Mesendoderm (in vitro differentiated cells): Measurements from ENCODE around the gene MESP2.
"Not testable (repeated sequence)": the region's sequence is repeated elsewhere in the genome, so short reads cannot be mapped to it uniquely, and the experiment has no call there.

ENCODE experiments used
- DNase-seq: peaks from one replicate; pipeline ENCODE4 v3.0.0; 2013
- H2AK5ac ChIP-seq: 2 replicates; pipeline ENCODE4 v1.6.1; 2013; ENCODE audit warnings: low read length, inconsistent platforms
- H2BK120ac ChIP-seq: 2 replicates; pipeline ENCODE4 v1.6.1; 2013; ENCODE audit warnings: low read depth, mild to moderate bottlenecking, low read length, moderate library complexity, mixed read lengths
- H2BK15ac ChIP-seq: replicated peaks from 2 replicates; pipeline ENCODE4 v1.6.1; 2013; ENCODE audit warnings: low read depth, mild to moderate bottlenecking, moderate library complexity
- H2BK5ac ChIP-seq: 2 replicates; pipeline ENCODE4 v1.6.1; 2013; ENCODE audit warnings: low read length, inconsistent platforms
- H3K18ac ChIP-seq: 2 replicates; pipeline ENCODE4 v1.6.1; 2013; ENCODE audit warnings: mild to moderate bottlenecking, low read length, mixed read lengths
- H3K23ac ChIP-seq: one replicate; pipeline ENCODE4 v1.6.1; 2013; ENCODE audit warnings: low read length
- H3K27ac ChIP-seq: 2 replicates; pipeline ENCODE4 v1.5.1; 2013; ENCODE audit warnings: low read depth, mild to moderate bottlenecking, inconsistent platforms, low read length, moderate library complexity
- H3K27me3 ChIP-seq: 2 replicates; pipeline ENCODE4 v1.6.1; 2013; ENCODE audit warnings: low read length, control low read depth, mild to moderate bottlenecking, inconsistent platforms; ENCODE audit not compliant: insufficient read depth, poor library complexity
- H3K36me3 ChIP-seq: 2 replicates; pipeline ENCODE4 v1.6.1; 2013; ENCODE audit warnings: low read length, inconsistent platforms; ENCODE audit not compliant: control insufficient read depth, insufficient read depth
- H3K4ac ChIP-seq: one replicate; pipeline ENCODE4 v1.6.1; 2013; ENCODE audit warnings: low read depth, mild to moderate bottlenecking, low read length, moderate library complexity
- H3K4me1 ChIP-seq: 2 replicates; pipeline ENCODE4 v1.6.1; 2013; ENCODE audit warnings: low read depth, low read length, inconsistent platforms; ENCODE audit not compliant: control insufficient read depth
- H3K4me2 ChIP-seq: 2 replicates; pipeline ENCODE4 v1.6.1; 2013; ENCODE audit warnings: low read length
- H3K4me3 ChIP-seq: 2 replicates; pipeline ENCODE4 v1.5.1; 2013; ENCODE audit warnings: mild to moderate bottlenecking, low read length
- H3K56ac ChIP-seq: one replicate; pipeline ENCODE4 v1.6.1; 2013; ENCODE audit warnings: low read length
- H3K79me1 ChIP-seq: 2 replicates; pipeline ENCODE4 v1.6.1; 2013; ENCODE audit warnings: low read length, inconsistent platforms
- H3K79me2 ChIP-seq: 2 replicates; pipeline ENCODE4 v1.6.1; 2013; ENCODE audit warnings: mild to moderate bottlenecking, low read length; ENCODE audit not compliant: control insufficient read depth, insufficient read depth
- H3K9ac ChIP-seq: 2 replicates; pipeline ENCODE4 v1.6.1; 2013; ENCODE audit warnings: low read length, inconsistent platforms
- H4K5ac ChIP-seq: one replicate; pipeline ENCODE4 v1.6.1; 2013; ENCODE audit warnings: low read length
- H4K8ac ChIP-seq: one replicate; pipeline ENCODE4 v1.6.1; 2013; ENCODE audit warnings: low read depth, mild to moderate bottlenecking, control low read depth, low read length, moderate library complexity
- WGBS: extraction: QIAGEN DNeasy Blood & Tissue Kit; methylation state at CpG from one replicate; pipeline ENCODE4 v1.1.7; 2013; ENCODE audit warnings: low lambda C conversion rate, missing lambda C conversion rate; ENCODE audit not compliant: insufficient coverage; ENCODE audit errors: extremely low coverage; 5-methylcytosine and 5-hydroxymethylcytosine counted together

The MESP2 gene

GRCh38 chr15:89785774-89786140, 9.6 kb downstream of the MESP2 start:
- no peak for DNase-seq
- H2AK5ac ChIP-seq, result no peak overlapping the region
- no peak overlapping the region for H3K4ac ChIP-seq
- H3K4me1 ChIP-seq, result peaks cover 21% of the 10 kb centered on the region
- no peaks in the 10 kb centered on the region for H3K27me3 ChIP-seq
- no peak overlapping the region for H3K9ac ChIP-seq
- H4K8ac ChIP-seq, result no peak overlapping the region
- H3K4me3 ChIP-seq, result no peak overlapping the region
- no peak overlapping the region for H3K27ac ChIP-seq
- no peak overlapping the region for H3K56ac ChIP-seq
- no peak overlapping the region for H3K23ac ChIP-seq
- H2BK120ac ChIP-seq, result no peak overlapping the region
- H3K79me2 ChIP-seq, result no peaks in the 10 kb centered on the region
- no peaks in the 10 kb centered on the region for H3K79me1 ChIP-seq
- H3K4me2 ChIP-seq, result no peak overlapping the region
- no peaks in the 10 kb centered on the region for H3K36me3 ChIP-seq
- H4K5ac ChIP-seq, result no peak overlapping the region
- no peak overlapping the region for H3K18ac ChIP-seq
- H2BK15ac ChIP-seq, result no peak overlapping the region
- H2BK5ac ChIP-seq, result no peak overlapping the region

- Histone ChIP-seq H3K9ac (no peak overlapping the region), H3K27me3 (no peaks in the 10 kb centered on the region), H3K56ac (no peak overlapping the region), H3K27ac (no peak overlapping the region), H3K4me2 (no peak overlapping the region), H3K4ac (no peak overlapping the region), H3K23ac (no peak overlapping the region), H3K4me1 (peaks cover 13% of the 10 kb centered on the region), H3K79me1 (no peaks in the 10 kb centered on the region), H4K5ac (no peak overlapping the region), H2BK120ac (no peak overlapping the region), H2AK5ac (no peak overlapping the region), H4K8ac (no peak overlapping the region), H2BK15ac (no peak overlapping the region), H2BK5ac (no peak overlapping the region), H3K4me3 (no peak overlapping the region), H3K79me2 (no peaks in the 10 kb centered on the region), H3K18ac (no peak overlapping the region), H3K36me3 (no peaks in the 10 kb centered on the region)
- WGBS, result no CpG with 5 or more reads among the region's 3 CpGs
- DNase-seq, result no peak
Measured at GRCh38 chr15:89787944-89788343, 11.8 kb downstream of the MESP2 start.

DNA sequence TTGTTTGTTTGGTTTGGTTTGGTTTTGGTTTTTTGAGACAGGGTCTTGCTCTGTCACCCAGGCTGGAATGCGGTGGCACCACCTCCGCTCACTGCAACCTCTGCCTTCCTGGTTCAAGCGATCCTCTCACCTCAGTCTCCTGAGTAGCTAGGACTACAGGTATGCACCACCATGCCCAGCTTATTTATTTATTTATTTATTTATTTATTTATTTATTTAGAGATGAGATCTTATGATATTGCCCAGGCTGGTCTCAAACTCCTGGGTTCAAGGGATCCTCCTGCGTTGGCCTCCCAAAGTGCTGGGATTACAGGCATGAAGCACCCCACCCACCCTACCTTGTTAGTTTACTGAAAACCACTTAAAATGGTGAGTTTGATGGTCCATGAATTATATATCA, 12.5 kb downstream of the MESP2 start:
- not testable (repeated sequence) for H2BK15ac ChIP-seq, H3K23ac ChIP-seq, H3K4me1 ChIP-seq, H2BK5ac ChIP-seq, H3K9ac ChIP-seq, H2BK120ac ChIP-seq, H3K56ac ChIP-seq, H3K4me2 ChIP-seq, H4K5ac ChIP-seq, H4K8ac ChIP-seq, H3K4ac ChIP-seq, H3K27ac ChIP-seq, H3K4me3 ChIP-seq, DNase-seq, H3K36me3 ChIP-seq, H3K79me2 ChIP-seq, H3K18ac ChIP-seq, H3K27me3 ChIP-seq, H3K79me1 ChIP-seq, H2AK5ac ChIP-seq
- no CpG with 5 or more reads among the region's 4 CpGs for WGBS

DNA sequence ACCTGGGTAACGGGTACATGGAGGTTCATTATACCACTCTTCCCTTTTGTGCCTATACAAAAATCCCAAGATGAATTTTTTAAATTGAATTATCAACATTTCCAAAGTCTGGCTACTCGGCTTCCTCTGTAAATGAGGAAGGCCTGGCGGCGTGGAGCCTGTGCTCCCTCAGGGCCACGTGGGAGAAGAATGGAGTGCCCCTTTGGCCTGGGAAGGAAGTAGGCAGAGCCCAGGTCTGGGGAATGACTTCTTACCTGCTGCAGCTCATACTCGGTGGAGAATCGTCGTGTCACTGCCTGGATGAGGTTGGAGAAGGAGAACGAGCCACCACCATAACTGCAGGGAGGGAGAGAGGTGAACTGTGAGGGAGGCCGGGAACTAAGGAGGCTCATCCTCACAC, 14.1 kb downstream of the MESP2 start:
- no peak overlapping the region for H3K27ac ChIP-seq

GRCh38 chr15:89790661-89791060, 14.5 kb downstream of the MESP2 start:
- H2BK5ac ChIP-seq, result no peak overlapping the region
- no peak overlapping the region for H4K5ac ChIP-seq
- no peaks in the 10 kb centered on the region for H3K36me3 ChIP-seq
- no CpG with 5 or more reads among the region's 16 CpGs for WGBS
- no peak overlapping the region for H3K23ac ChIP-seq
- no peak overlapping the region for H2BK120ac ChIP-seq
- no peak overlapping the region for H2AK5ac ChIP-seq
- H3K9ac ChIP-seq, result no peak overlapping the region
- H3K4me3 ChIP-seq, result no peak overlapping the region
- no peak overlapping the region for H4K8ac ChIP-seq
- H3K27ac ChIP-seq, result no peak overlapping the region
- no peak overlapping the region for H3K18ac ChIP-seq
- H3K79me1 ChIP-seq, result no peaks in the 10 kb centered on the region
- no peak overlapping the region for H3K4ac ChIP-seq
- no peak overlapping the region for H3K4me2 ChIP-seq
- no peak for DNase-seq
- H2BK15ac ChIP-seq, result no peak overlapping the region
- H3K4me1 ChIP-seq, result no peaks in the 10 kb centered on the region
- no peak overlapping the region for H3K56ac ChIP-seq
- H3K79me2 ChIP-seq, result no peaks in the 10 kb centered on the region
- H3K27me3 ChIP-seq, result no peaks in the 10 kb centered on the region

More for the DNA sequence above, 14.1 kb downstream of the MESP2 start:
- no peak overlapping the region for H2BK15ac ChIP-seq
- H2AK5ac ChIP-seq, result no peak overlapping the region
- H3K18ac ChIP-seq, result no peak overlapping the region
- H3K9ac ChIP-seq, result no peak overlapping the region
- H2BK5ac ChIP-seq, result no peak overlapping the region
- DNase-seq, result no peak
- H3K4me1 ChIP-seq, result no peaks in the 10 kb centered on the region
- no peak overlapping the region for H4K5ac ChIP-seq
- no peaks in the 10 kb centered on the region for H3K79me2 ChIP-seq
- no peak overlapping the region for H3K56ac ChIP-seq
- no peak overlapping the region for H3K4me2 ChIP-seq
- WGBS, result no CpG with 5 or more reads among the region's 10 CpGs
- no peak overlapping the region for H2BK120ac ChIP-seq
- H4K8ac ChIP-seq, result no peak overlapping the region
- no peak overlapping the region for H3K4ac ChIP-seq
- H3K79me1 ChIP-seq, result no peaks in the 10 kb centered on the region
- H3K23ac ChIP-seq, result no peak overlapping the region
- no peak overlapping the region for H3K4me3 ChIP-seq
- H3K27me3 ChIP-seq, result no peaks in the 10 kb centered on the region
- H3K36me3 ChIP-seq, result no peaks in the 10 kb centered on the region

DNA sequence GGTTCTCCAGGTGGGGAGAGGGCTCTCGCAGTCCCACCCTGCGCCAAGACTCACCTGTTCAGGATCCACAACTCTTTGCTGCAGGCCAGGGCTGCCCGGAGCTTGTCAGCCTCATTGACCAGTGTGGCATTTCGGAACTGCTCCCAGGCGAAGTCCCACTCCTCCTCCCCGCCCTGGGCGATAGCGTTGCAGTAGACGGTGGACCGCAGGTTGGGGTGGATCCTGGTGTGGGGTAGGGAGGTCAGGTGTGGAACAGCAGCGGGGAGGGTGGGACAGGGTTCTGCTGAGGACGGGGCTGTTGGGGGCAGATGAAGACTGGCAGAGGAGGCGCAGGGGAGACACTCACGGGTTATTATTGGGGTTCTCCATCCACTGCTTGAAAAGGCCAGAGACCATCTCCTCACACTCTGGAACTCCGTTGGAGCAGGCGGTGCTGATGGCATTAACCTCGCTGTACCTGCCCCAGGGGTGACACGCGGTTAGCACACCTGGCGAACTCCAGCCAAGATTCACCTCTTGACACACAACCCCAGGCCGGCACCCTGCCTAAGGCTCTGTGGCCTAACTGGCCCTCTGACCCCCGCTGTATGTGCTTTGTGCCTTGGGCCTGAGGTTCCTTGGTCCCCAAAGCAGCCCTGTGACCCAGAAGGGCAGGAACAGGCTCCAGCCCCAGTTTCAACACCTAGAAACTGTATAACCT, 16.1 kb downstream of the MESP2 start:
- WGBS, result no CpG with 5 or more reads among the region's 22 CpGs

More for the DNA sequence above, 16.1 kb downstream of the MESP2 start:
- H4K5ac ChIP-seq, result no peak overlapping the region
- no peak overlapping the region for H3K27ac ChIP-seq
- no peak overlapping the region for H2BK5ac ChIP-seq
- no peaks in the 10 kb centered on the region for H3K79me1 ChIP-seq
- no peak overlapping the region for H3K9ac ChIP-seq
- H3K23ac ChIP-seq, result no peak overlapping the region
- H2BK15ac ChIP-seq, result no peak overlapping the region
- H3K4me3 ChIP-seq, result no peak overlapping the region
- no peaks in the 10 kb centered on the region for H3K27me3 ChIP-seq
- no peak overlapping the region for H3K4ac ChIP-seq
- H3K36me3 ChIP-seq, result no peaks in the 10 kb centered on the region
- H3K18ac ChIP-seq, result no peak overlapping the region
- no peak overlapping the region for H3K56ac ChIP-seq
- no peaks in the 10 kb centered on the region for H3K79me2 ChIP-seq
- H2BK120ac ChIP-seq, result no peak overlapping the region
- no peak overlapping the region for H4K8ac ChIP-seq
- no peaks in the 10 kb centered on the region for H3K4me1 ChIP-seq
- DNase-seq, result no peak
- H2AK5ac ChIP-seq, result no peak overlapping the region
- H3K4me2 ChIP-seq, result no peak overlapping the region
